GM19395 (cell line): ENCODE results near the gene PHC2.

Experiments used
- ATAC-seq: cut with Tn5 transposase; IDR thresholded peaks from one replicate; pipeline ENCODE4 v1.9.1; 2021; ENCODE audit warnings: mild to moderate bottlenecking, moderate library complexity; ENCODE audit not compliant: unreplicated experiment

PHC2 gene

GRCh38 chr1:33372162-33372561, 58.7 kb downstream of the PHC2 start:
- no peak for ATAC-seq

DNA sequence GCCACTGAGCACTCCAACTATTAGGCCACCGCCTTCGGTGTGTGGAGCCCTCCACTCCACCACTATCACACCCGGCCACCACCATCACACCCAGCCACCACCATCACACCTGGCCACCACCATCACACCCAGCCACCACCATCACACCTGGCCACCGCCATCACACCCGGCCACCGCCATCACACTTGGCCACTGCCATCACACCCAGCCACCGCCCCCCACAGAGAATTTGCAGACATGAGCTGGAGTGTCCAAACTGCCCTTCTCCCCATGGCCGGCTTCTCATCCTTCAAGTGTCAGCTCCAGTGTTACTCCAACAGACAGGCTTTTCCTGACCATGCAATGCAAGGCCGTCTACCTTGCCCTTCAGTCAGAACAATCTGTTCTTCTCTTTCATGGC, 59.6 kb downstream of the PHC2 start:
- no peak for ATAC-seq

DNA sequence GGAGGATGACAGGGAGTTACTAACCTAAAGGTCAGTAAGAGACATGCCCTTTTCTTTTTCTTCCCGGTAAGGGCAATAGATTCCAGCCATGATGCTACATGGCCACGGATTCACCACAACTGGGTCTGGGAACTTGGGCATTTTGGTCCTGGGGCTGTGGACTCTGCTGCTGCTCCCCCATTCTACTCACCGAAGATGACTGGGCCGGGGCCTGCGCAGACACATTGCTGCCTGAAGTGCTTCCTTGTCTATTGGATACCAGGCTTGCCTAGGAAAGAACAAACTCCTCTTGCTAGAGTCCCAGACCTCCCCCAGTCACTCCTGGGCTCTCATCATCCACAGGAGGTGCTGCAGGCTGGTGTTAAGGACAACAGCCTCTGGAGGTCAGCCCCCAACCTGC, 60.1 kb downstream of the PHC2 start:
- ATAC-seq = no peak

DNA sequence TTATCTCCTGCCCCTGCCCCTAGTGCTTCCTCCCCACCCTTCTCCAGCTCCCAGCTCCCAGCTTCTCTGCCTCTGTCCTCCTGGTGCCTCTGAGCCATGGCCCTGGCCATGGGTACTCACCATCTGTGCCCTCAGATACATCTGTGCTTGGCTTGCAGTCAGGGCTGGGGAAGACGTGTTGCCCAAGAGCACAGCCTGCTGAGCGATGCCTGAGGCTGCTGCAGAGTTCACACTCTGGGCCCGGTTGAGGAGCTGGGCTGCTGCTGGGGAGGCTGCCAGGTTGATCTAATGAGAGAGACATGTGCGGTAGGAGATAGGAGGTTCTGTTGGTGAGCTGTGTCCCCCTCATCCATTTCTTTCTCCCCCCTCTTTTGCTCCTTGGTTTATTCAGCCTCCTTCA, 60.6 kb downstream of the PHC2 start:
- ATAC-seq = no peak

DNA sequence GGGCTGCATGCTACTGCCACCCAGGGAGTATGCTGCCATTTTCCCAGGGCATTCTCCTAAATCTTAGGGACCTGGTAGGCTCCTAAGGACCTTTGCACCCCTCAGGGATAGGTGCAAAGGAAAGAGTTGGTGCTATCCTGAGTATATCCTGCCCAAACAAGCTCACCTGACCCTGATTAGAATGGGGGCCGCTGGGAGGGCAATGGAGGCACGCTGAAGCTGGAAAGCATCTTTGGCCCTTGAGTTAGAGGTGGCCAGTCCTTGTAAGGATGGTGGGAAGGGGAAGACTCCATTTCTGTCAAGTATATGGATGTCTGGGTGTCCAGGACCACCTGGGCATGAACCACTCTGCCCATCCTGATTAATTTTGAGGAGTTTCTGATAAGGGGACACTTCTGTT, 61.1 kb downstream of the PHC2 start:
- ATAC-seq = no peak

- ATAC-seq = no peak
Observed at GRCh38 chr1:33369081-33369480, 61.8 kb downstream of the PHC2 start.

- ATAC-seq = no peak
Observed at GRCh38 chr1:33368431-33368830, 62.5 kb downstream of the PHC2 start.

DNA sequence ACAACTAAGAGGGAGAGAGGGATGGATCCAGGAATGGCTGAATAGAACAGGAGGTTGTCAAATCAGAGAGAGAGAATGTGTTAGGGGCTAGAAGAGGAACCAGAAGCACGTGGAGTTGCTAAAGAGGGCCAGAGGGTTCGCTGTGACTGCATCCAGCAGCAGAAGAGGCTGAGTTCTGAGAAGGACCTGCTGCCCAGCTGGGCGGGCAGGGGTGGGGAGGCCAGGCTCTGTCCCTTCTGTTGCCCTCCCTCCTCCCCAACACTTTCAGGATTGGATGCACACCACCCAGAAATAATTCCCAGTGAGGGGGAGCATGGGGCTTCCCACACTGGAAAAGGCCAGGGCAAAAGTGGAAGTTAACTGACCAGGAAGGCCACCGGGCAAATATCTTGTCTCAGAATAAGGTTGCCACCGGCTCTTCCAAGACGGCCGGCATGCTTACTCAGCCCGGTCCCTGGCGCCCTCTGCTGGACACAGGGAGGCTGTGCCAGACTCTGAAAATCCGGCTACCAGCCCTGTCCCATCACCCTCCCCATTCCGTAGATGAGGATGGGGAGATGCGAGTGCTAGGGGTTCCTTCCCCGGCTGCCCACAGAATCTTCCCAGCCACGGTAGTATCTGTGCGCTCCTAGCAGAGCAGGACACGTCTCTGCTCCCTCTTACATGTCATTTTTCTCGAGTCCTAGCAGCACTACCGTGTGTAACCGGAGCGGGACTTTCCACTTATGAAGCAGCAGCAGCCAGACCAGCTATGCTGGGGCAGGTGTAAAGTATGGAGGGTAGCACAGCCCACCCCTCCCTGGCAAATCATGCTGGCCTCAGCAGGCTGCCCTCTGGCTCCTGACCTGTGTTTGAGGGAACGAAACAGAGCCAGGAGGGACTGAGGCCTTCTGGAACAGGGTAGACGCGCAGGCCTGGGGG, 63.1 kb downstream of the PHC2 start:
- ATAC-seq = no peak

DNA sequence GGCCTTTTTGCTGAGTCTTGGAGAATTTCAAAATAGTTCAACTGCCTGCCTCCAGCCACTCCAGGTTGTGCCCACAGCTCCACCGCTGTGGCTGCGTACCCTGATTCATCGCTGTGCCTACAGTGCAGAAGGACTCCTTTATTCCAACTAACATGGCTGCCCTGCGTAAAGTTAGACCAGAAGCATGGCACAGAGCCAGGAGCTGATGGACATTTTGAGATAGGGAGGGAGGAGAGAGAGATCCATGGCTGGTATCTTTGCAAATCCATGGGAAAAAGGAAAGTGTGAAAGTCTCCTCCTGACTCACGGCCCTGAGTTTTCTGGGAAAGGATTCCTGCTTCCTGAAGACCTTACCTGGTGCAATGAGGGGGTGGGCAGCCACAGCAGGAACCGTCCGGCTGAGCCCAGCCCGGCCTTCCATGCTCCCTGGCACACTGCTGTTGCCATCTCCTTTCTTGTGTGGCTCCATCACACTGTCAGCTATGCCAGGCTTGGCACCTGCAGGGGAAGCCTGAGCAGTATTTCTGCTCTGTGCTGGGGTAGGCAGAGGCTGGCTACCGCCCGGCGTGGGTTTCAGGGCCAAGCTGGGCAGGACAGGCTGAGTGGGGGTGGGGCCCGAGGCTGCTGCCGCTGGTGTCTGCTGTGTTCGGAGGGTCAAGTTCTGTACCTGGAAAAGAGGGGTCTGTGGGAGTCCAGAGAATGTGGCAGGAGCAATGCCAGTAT, 64.0 kb downstream of the PHC2 start:
- ATAC-seq = no peak

GRCh38 chr1:33365560-33365997, 65.3 kb downstream of the PHC2 start:
- ATAC-seq = no peak

DNA sequence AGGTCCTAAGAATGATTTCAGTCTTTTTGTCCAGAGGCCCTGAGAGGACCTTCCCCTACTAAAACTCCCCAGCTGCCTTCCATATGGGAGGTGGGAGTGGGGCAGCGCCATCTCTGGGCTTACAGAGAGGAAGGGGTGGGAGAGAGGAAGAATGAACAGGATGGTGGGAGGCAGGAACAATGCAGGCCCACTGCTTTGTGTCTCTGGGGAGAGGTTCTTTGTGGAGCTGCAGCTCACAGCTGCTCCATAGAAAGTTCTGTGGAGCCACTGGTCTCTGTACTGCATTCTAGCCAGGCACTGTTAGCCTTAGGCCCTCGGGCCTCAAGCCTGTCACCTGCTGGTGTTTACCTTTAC, 66.4 kb downstream of the PHC2 start:
- ATAC-seq = no peak

DNA sequence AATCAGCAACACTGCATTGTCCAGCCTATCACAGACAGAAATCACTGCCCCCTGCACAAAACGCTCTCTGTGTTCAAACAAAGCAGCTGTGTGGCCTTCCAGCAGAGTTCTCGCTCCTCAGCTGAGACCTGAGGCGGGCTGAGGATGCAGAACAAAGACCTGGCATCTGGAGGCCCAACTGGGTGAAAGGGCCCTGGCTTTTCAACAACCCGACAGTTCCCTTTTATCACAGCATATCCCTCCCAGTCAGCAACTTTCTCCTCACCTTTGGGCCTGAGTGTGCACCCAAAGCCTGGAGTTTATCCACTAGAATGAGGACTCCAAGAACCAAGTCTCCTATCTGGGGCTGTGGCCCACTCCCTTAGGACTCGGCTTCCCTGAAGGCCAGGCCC, 67.4 kb downstream of the PHC2 start:
- no peak for ATAC-seq

DNA sequence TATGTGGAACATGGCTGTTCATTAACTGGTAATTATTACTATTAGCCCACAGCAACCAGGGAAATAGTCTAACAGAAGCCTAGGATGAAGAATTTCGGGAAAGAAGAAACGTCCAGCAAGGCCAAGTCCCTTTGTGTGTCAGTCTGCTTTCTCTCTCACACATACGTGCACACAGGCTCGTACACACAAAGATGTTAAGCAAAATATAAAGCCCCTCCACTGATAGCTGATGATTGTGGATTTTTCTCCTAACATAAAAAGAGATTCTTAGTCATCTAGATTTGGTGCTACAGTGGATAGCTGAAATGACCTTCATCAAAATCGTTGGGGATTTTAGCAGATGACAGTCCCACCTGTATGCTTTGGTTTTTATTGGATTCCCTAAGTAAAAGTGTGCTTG, 67.9 kb downstream of the PHC2 start:
- ATAC-seq = no peak

- ATAC-seq = no peak
Observed at GRCh38 chr1:33361532-33362235, 69.2 kb downstream of the PHC2 start.

GRCh38 chr1:33360367-33360766, 70.5 kb downstream of the PHC2 start:
- no peak for ATAC-seq

- no peak for ATAC-seq
Observed at GRCh38 chr1:33359931-33360330, 71.0 kb downstream of the PHC2 start.

DNA sequence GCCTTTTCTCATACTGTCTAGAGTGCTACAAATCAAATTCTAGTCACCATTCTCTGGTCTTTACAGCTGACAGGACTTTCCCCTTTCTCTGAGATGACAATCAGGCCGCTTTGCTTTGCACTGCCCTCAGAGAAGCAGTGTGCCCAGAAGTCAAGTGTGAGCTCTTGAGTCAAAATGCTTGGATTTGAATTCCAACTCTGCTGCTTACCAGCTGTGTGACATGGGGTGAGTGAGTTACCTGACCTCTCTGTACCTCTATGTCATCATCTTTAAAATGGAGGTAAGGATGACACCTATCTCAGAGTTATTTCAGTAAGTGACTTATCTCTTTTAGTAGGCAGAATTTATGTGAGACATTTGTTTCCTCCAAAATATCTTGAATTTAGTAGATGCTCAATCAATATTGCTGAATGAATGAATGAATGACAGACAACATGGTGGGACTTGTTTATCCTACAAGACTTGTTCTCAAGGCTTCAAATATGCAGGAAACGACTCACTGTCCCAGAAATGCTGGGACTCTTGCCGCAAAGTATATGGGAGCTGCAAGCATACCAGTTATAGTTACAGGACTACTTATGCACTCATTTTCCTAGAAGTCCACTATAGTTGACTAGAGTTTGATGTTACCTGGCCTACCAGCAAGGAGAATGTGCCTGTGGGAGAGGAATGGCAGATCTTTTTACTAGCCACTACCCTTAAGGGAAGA, 71.9 kb downstream of the PHC2 start:
- ATAC-seq = no peak

DNA sequence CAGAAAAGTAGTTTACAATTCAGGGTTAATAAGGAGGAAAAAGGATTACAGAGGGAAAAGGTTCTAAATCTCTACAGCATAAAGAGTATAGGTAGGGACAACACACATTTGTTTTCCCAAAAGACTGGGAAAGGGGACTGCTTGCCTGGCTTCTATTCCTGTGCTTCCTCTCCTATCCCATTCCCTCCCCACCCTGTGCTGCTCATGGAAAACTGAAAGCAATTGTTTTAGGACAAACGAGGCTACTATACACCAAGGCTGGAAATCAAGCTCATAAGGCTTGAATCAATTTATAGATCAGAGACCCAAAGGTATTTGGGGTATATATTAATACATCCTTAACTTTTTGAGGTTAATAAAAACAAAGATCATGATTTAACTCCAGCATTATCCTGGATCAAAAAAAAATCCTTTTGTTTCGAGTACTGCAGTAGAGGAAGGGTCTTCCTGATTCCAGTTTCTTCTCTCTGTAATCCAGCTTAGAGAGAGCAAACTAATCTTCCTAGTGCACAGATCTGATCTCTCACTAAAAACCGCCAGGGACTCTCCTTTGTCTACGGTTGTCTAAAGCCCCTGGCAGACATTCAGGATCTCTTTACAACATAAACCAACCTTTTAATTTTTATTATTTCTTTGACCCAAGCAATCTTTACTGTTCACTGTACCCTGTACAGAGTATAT, 72.6 kb downstream of the PHC2 start:
- no peak for ATAC-seq

GRCh38 chr1:33357099-33357498, 73.8 kb downstream of the PHC2 start:
- no peak for ATAC-seq

- ATAC-seq = no peak
Observed at GRCh38 chr1:33354707-33355316, 76.1 kb downstream of the PHC2 start.
